Measurements from ENCODE around the gene CGB2.

The CGB2 gene

GRCh38 chr19:48991011-48991609 lies 40.6 kb upstream of the CGB2 start:
- TF ChIP-seq CEBPB (IDR thresholded peaks at IDR 0.05) (no peak), EGR1 (IDR thresholded peaks at IDR 0.05) (no peak), USF1 (IDR thresholded peaks at IDR 0.05) (no peak), CREB1 (IDR thresholded peaks at IDR 0.05; ENCODE audit: low read depth) (no peak), TEAD4 (IDR thresholded peaks at IDR 0.05) (no peak), TCF12 (IDR thresholded peaks at IDR 0.05; ENCODE audit: low read depth) (no peak), YY1 (IDR thresholded peaks at IDR 0.05; ENCODE audit: low read depth) (no peak), ZBTB7A (IDR thresholded peaks at IDR 0.05; ENCODE audit: low read depth) (no peak), NFIC (IDR thresholded peaks at IDR 0.05) (no peak), EP300 (IDR thresholded peaks at IDR 0.05; ENCODE audit: borderline replicate concordance) (no peak), FOXM1 (IDR thresholded peaks at IDR 0.05; ENCODE audit: borderline replicate concordance, low read depth) (no peak), RAD21 (IDR thresholded peaks at IDR 0.05; ENCODE audit: low read depth) (no peak), TAF1 (IDR thresholded peaks at IDR 0.05; ENCODE audit: low read depth) (no peak)
- TF ChIP-seq, protein P1, sequence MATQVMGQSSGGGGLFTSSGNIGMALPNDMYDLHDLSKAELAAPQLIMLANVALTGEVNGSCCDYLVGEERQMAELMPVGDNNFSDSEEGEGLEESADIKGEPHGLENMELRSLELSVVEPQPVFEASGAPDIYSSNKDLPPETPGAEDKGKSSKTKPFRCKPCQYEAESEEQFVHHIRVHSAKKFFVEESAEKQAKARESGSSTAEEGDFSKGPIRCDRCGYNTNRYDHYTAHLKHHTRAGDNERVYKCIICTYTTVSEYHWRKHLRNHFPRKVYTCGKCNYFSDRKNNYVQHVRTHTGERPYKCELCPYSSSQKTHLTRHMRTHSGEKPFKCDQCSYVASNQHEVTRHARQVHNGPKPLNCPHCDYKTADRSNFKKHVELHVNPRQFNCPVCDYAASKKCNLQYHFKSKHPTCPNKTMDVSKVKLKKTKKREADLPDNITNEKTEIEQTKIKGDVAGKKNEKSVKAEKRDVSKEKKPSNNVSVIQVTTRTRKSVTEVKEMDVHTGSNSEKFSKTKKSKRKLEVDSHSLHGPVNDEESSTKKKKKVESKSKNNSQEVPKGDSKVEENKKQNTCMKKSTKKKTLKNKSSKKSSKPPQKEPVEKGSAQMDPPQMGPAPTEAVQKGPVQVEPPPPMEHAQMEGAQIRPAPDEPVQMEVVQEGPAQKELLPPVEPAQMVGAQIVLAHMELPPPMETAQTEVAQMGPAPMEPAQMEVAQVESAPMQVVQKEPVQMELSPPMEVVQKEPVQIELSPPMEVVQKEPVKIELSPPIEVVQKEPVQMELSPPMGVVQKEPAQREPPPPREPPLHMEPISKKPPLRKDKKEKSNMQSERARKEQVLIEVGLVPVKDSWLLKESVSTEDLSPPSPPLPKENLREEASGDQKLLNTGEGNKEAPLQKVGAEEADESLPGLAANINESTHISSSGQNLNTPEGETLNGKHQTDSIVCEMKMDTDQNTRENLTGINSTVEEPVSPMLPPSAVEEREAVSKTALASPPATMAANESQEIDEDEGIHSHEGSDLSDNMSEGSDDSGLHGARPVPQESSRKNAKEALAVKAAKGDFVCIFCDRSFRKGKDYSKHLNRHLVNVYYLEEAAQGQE (IDR thresholded peaks at IDR 0.05; ENCODE audit: low read depth): no peak
- TF ChIP-seq, protein P2, sequence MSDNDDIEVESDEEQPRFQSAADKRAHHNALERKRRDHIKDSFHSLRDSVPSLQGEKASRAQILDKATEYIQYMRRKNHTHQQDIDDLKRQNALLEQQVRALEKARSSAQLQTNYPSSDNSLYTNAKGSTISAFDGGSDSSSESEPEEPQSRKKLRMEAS (IDR thresholded peaks at IDR 0.05): no peak

DNA sequence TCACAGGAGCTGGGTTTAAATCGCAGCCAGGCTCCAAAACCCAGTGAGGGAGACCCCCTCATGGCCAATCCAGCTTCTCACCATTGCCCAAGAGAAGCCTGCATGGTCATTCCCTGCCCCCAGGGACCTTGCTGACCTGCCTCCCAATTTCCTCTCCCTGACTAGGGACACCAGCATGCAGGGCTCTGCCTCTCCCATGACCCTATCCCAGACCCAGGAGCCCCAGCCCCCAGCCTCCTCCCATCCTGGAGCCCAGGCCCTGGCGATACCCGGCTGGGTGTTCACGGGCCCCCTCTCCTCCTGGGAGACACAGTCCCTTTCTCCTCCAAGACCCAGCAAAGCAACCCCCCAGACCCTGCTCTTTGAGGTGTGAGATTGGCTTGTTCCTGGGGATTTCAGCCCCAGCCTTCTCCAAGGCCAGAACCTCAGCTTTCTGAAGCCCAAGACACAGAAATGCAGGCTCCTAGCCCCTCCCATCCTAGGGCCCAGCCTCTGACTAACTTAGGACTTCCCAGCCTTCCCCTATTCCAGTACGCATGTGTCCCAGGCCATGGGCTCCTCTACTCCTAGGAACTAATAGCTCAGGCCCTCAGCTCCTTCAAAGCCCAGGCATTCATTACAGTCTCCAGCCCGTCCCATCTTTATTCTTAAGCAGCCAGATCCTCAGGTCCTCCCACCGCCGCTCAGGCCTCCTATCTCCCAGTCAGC lies 39.7 kb upstream of the CGB2 start:
- TF ChIP-seq FOXM1 (IDR thresholded peaks at IDR 0.05; ENCODE audit: borderline replicate concordance, low read depth) (no peak), TAF1 (IDR thresholded peaks at IDR 0.05; ENCODE audit: low read depth) (no peak), TEAD4 (IDR thresholded peaks at IDR 0.05) (no peak), CEBPB (IDR thresholded peaks at IDR 0.05) (no peak), CREB1 (IDR thresholded peaks at IDR 0.05; ENCODE audit: low read depth) (no peak)
- TF ChIP-seq, protein P1 (IDR thresholded peaks at IDR 0.05; ENCODE audit: low read depth): no peak

GRCh38 chr19:48992581-48993174 lies 39.0 kb upstream of the CGB2 start:
- TF ChIP-seq USF1 (IDR thresholded peaks at IDR 0.05) (no peak), RAD21 (IDR thresholded peaks at IDR 0.05; ENCODE audit: low read depth) (no peak), TCF12 (IDR thresholded peaks at IDR 0.05; ENCODE audit: low read depth) (no peak), CREB1 (IDR thresholded peaks at IDR 0.05; ENCODE audit: low read depth) (no peak), ZBTB7A (IDR thresholded peaks at IDR 0.05; ENCODE audit: low read depth) (no peak), EP300 (IDR thresholded peaks at IDR 0.05; ENCODE audit: borderline replicate concordance) (no peak), NFIC (IDR thresholded peaks at IDR 0.05) (no peak), TAF1 (IDR thresholded peaks at IDR 0.05; ENCODE audit: low read depth) (no peak), TEAD4 (IDR thresholded peaks at IDR 0.05) (no peak)
- TF ChIP-seq, protein P2 (IDR thresholded peaks at IDR 0.05): no peak
- TF ChIP-seq, protein P1 (IDR thresholded peaks at IDR 0.05; ENCODE audit: low read depth): no peak
